HCEC 1CT (cell line): ENCODE data around the gene DLGAP1.

ENCODE experiments used
- DNase-seq: peaks from one replicate; pipeline ENCODE4 v3.0.0-alpha.2; 2017

The DLGAP1 gene

DNA sequence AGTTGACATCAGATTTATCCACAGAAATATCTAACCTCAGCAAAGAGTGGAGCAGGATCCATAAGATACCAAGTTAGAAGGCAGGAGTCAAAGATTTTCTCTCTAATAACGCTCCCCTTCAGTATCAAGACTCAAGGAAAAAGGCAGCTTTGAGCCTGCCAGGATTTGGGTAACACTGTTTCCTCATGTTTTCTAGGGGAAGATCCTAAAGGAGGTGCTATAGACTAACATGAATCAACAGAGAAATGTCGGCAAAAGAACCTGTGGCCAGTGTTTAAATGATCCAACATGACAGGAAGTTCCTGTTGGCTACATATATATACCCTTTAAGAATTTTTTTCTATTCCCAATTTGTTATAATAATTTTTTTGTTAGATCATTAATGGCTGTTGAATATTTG, 602.8 kb downstream of the DLGAP1 start:
- DNase-seq: no peak

DNA sequence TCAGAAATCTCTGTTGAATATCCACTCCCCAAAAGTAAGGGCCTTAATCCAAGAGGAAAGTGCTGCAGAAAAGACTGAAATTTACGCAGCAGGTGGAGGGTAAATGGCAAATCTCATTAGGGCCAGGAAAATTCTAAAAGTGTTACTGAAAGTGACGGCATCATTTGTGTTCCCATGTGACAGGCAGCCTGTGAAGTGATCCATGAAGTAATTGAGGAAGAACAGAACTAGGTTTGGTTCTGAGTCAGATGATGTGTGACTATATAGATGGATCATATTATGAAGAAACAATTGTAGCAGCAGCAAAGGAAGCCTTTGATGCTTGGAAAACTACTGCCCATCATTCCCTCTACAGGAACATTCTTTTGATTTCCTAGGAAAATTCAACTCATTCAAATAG, 603.9 kb downstream of the DLGAP1 start:
- DNase-seq: no peak

DNA sequence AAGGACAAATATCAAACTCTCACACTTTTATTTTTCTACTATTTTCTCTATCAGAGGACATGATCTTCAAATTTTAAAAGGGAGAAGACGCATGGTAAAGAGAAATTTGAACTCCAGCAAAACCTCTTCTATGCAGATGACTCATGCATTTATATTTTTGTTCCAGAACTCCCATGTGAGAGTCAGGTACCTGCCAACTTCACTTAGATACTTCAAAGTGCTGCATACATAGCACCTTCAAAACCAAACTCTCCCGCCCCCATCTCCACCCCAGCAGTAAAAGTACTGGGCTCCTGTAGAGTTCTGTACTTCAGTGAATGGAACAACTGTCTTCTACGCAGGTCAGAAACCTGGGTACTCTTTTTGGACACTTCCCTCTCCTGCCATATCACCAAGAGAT, 606.8 kb downstream of the DLGAP1 start:
- no peak for DNase-seq

DNA sequence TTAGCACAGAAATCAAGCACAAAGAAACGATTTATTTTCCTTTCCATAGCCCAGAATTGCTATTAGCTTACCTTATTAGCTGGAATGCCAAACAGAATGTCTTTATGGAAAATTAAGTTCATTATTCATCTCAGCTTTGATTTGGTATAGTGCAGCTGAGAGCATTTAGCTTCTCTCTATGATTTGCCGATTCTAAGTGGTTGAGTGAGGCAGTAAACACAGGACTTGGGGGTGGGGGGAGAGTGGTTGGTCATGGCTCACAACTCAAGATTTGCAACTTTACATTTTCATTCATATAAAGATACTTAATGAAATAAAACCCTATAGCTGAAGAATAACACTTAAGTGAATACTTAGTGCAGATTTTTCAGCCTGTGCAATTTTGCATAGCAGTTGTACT, 609.9 kb downstream of the DLGAP1 start:
- no peak for DNase-seq

DNA sequence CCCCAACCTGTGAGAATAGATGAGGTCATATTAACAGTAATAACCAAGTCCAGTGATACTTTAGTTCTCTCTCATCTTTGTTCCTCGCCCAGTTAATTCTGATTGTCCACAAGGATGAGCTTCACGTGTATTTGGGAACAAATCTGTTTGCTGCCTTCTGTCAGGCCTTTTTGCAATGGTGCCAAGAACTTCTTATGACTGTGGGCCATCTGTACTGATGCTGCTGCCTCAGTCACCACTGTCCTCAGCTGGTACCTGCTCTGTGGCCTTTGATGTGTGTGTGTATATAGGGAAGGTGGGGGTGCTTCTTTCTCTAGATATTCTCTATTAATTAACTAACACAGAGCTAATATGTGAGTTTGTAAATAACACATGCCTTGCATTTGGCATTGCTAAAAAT, 612.3 kb downstream of the DLGAP1 start:
- DNase-seq: no peak

DNA sequence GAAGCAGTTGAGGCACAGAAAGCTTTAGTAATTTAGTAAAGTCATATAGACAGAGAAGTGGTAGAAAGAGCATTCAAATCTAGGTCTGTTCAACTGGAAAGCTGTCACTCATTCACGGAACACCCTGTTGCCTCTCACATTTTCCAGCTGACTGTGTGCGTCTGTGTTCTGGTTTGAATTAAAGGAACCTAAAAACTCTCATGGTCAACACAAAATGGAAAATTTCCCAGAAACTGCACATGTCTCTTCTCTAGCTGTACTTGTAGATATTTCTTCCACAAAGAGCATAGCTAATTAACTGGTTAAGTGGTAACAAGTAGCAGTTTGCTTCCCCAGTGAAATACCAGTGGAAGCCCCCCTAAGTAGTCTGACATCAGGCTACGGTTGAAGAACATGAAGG, 614.3 kb downstream of the DLGAP1 start:
- DNase-seq: no peak

DNA sequence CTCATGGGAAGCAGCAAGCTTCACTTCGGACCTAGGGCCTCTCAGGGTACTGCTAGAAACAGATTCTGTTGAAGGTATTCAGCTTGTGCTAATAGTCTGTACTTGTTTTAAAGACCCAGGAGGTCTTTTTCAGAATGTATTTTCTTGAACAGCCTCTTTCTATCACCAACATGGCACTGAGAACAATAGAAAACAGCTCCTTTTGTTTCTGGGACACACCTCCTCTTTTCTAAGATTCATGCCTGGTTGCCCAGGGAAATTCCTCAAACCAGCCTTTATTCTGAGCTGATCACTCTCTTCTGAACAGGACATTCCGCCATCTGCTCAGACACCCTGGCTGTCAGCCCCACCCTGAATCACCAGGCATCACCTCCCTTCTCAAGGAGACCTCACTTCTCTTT, 615.5 kb downstream of the DLGAP1 start:
- no peak for DNase-seq

DNA sequence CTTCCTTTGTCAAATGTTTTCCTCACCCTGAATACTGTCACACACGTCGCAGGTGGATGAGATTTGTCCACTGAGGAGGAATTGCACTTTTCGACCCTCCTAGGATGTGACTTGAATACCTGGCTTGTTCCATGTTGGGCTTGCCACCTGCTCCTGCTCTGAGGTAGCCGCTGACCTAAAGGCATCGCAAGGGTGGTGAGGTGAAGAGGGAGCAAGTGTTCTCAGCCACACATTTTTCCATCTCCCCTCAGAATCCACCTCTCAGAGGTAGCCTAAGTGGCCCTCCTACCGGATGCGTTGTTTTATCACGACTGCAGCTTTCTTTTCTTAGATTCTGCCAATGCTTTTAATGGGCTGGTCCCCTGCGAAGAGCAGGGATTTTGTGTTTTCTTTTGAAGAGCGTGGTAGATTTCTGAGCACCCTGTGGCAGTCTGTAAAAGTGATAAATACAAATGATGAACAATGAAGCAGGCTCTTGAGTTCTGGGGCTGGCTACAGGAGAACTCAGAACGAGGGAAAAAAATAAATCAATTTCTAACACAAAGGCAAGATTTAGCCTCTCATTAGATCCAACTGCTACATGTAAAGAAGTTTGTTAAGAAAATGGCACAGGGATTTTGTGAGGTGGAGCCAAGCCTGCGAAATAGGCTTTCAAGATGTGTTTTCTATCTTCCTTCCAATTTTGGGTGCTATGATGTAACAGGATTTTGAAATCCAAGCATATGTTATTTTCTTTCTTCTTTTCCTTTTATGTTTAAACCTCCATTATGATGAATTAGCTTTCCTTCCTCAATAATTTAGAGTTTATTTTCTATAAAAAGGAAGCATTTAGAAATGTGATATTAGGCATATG, 618.4 kb downstream of the DLGAP1 start:
- no peak for DNase-seq

DNA sequence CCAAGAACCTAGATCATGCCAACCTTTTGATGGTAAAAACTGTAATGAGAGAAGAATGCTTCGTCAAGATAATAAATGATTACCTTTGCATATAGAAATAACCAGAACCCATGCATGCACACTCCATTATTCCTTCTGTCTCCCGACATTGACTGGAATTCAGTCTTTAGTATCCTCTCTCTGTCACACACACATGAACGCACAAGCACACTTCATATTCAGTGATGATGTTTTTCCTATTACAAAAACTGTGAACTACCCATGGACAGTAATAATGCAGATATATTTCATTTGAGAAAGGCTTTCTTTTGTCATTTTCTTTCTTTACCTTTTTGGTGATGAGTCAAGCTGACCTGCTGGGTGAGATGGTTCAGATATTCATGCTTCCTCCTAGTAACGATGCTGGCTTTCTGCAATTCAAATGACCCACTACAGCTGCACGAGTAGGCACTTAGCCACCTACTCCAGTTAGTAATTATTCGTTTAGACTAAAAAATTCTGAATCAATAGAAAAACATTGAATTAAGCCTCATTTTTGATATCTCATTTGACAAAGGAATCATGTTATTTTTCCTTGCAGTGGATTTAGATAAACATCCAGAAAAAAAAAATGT, 623.0 kb downstream of the DLGAP1 start:
- no peak for DNase-seq

DNA sequence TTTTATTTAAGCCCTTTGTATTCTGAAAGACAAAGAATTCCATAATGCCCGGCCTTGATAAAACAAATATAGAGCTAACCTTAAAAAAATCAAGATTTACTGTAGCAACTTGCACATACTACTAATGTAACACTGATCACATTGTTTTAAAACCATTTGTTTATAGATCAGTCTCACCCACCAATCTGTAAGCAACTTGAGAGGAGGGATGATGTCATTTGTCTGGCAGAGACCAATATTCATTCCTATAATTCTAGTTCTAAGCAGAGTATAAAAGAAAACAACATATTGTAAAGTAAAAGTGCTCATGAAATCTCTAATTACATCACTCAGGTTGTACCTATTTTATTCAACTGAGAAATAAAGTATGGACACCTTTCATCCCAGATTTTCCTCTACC, 624.5 kb downstream of the DLGAP1 start:
- no peak for DNase-seq

DNA sequence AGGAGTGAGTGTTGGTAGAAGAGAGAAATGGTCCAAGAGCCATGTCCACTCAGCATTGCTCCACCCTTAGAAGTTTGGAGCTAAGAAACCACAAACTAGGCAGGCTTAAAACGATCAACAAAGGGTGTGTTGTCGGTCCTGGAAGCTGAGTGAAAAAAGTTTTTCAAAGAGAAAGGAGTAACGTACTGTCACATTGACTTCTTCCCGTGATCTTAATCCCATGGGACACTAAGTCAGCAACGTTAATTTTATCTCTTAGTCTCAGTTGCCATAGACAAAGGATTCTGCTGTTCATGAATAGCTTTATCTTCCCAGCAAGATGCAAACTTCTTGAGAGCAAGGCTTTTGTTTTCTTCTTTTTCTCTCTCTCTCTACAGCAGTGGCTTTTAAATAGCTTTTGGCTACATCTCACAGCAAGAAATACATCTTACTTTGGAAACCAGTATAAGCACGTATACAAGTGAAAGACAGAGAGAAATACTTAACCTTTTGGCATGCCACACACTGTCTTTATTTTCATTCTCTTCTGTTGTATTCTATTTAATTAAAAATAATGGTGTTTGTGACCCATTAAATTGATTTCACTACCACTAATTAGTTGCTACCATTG, 627.8 kb downstream of the DLGAP1 start:
- DNase-seq: no peak

DNA sequence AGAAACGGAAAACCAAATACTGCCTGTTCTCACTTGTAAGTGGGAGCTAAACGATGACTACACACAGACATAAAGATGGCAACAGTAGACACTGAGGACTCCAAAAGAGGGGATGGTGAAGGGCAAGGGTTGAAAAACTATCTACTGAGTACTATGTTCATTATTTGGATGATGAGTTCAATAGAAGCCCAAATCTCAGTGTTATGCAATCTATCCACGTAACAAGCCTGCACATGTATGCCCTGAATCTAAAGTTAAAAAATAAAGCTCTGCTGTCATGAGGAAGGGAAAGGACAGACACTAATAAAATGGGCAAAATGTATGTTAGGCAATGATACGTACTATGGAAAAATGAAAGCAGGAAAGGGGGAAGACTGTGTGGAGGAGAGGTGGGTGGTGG, 629.1 kb downstream of the DLGAP1 start:
- DNase-seq: no peak

DNA sequence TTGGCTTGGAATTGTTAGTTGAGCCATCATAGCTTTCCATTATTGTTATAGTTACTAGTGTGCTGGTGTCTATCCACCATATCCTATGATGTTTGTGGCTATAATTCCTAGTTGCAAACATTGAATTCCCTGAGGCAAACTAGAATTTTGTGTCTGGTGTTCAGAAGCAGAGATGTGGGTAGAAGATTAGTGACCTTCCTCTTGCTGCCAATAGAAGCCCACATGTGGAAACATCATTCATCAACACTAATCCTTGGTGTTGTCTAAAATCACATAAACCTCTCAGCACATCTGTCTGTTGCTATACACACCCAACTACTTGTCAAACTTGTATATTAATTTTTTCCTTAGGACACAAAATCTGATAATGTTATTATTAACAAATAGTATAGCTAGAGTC, 631.0 kb downstream of the DLGAP1 start:
- DNase-seq: no peak

DNA sequence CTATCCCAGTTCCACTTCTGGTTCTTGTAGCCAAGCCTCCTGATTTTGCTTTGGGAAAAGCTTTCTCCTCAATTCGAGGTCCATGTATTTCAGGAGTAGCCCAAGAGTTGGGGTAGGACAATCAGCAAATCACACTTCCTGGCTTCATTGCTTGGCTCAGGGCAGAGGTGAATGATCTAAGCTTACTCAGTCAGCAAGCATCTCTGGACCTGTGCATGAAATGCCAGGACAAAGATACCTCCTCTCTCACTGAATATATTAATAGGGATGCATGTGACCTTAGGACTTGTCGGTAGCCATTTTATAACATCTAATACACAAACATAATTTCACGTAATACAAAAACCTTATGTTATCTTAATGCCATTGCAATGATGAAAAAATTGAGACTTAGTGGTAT, 632.0 kb downstream of the DLGAP1 start:
- DNase-seq: no peak

DNA sequence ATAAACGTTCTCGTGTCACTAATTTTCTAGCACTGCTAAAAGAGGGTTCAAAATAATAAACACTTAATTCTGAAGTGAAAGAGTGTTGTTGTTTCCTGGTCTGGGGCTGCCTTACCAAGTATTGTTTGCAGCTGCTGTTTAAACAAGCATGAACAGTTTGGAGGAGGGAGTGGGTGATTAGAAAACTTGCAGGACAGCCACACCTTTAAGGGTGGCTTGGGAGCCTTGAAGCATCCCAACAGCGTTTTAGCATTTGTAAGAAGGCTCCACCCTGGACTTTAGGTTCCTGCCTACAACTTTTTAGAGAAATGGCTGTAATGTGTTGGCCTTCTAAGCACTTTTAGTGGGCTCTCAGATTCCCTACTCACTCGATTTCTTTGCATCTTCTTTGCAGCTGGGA, 633.6 kb downstream of the DLGAP1 start:
- no peak for DNase-seq

DNA sequence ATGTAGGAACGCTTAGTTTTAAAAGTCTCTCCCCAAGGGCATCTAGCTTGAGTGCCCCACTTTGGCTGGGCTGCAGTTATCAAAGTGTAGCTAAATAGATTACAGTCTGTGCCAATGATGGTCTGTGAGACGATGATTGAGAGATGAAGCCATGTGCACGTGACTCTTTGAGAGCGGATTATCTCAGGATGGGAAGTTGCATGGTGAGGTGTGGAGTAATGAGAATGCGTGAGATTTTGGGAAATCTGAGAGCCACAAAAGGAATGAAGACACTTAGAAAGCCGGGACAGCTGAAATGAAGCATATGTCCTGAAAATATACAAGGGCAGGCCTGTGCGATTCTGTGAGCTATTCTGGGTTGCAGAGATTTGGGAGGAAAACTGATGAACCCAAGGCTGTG, 635.1 kb downstream of the DLGAP1 start:
- no peak for DNase-seq

DNA sequence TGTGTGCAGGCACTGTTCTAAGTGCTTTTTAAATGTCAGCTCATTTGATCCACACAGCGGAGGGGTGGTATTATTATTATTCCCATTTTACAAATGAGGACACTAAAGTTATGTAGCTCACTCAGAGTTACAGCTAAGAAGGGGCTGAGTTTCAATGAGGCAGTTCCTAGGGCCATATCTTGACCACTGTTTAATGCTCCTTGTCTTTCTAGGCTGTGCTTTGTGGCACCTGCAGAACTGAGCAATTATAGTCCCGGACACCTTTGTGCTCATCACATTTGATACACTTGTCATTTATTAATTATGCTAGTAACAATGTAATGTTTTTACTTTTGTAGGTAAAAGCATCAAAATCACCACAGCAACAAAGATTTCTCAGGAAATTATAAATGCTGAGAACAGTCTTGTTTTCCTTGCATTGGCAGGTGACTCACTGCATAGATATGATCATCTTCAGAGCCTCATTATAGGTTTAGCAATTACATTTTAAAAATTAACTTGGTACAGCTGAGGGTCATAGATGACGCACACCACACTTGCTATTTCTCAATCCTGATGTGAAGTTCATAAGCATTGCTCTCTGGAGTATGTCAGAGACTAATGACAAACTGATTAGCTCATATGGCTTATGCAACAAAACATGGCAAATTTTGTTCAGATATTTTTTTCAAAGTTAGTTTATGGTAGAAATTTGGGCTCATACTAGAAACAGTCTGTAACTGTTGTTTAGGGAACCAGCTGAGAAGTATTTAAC, 638.3 kb downstream of the DLGAP1 start:
- DNase-seq: peak; percentile 98

DNA sequence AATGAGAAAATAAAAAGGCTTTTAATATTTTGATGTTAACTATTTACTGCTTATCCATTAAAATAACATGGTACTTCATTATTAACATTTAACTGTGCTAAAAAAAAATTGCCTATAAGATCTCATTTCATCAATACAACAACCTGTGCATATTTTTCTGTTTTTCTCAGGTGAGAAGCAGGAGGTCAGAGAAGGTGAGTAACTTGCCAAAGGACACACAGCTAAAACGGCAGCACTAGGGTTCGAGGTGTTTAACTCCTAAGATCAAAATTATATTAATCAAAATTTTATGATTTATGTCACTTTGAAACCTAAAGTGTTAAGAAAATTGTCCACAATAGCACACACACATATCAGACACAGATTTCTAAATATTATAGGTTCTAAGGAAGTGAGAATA, 639.1 kb downstream of the DLGAP1 start:
- DNase-seq: no peak

DNA sequence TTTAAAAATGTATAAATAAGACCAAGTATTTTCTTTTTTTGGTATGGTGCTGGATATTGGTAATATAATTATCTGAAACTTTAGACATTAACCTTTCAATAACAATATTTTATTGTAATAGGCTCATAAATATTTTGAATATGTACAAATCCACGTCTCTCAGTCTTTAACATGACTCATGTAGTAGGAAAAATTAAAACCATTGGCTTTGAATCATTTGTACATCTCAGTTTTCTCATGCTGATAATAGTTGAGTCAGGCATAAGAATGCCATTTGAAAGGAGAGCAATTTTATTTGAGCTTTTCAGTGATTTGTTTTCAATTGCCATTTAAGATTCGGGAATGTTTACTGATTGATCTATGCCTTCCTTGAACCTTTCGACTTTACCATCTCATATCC, 640.3 kb downstream of the DLGAP1 start:
- DNase-seq: peak; percentile 86

DNA sequence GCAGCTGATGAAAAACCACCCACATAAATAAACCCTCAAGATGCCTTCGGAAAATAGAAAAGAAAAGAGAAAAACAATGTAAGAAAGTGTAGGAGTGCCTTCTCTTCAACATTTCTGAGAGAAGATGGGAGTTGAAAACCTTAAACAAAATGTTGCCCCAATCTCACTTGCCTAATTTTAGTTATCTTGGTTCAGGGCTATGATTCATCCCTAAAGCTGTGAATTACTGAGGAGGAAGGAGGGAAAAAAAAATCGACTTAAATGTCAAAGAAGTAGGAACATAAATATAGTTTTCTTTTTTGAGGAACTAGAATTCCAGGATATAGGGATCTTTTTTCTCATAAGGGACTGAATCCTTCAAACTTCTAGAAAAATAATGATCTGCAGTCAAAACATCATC, 644.8 kb downstream of the DLGAP1 start:
- DNase-seq: no peak

DNA sequence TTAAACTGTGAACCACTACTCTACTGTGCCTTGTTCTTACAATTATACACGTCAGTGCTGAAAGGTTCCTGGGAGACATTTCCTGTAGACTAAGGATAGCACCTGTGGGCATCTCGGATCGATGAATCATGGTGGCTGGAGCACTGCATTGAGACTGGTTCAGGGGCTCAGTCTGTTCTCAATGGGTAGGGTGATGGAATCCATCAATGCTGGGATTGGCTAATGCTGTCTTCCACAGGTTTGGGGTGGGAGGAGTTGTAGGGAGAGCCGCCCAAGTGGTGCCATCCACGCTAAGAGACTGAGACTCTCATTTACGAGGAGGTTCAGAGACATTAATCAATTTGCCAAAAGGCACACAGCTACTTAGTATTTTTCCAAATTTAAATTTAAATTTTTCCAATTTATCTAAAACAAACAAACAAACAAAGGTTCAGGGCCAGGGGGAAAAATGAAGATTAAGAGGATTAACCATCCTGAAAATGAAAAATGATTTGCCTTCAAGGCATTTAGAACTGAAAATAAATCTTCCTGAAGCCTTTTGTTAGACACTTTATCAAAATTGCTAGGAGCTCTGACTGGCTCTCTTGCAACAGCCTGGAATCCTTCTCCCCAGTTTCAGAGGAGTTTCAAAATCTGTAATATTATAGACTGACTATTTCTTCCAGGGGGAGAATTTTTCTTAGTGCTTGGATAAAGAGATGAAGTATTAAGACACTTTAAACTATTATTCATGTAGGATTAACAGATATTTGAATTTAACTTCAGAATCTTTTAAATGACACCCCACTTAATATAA, 645.9 kb downstream of the DLGAP1 start:
- no peak for DNase-seq

DNA sequence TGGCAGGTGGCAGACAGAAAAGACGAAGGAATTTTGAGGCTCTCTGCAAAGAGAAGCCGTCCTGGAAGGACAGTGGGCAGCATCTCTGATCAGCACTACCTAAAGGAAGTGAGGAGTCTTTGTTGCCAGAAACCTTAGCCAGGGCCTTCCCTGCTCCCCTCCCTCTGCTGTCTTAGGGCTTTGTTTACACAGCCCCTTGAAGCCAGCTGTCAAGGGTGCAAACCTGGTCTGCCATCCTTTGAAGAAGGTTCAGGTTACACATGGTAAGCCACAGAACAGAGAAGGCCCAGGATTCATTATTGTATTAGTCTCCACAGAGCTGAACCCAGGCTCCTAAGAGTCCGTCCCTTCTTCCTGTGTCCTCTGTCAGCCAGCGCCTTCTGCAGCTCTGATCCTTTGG, 648.5 kb downstream of the DLGAP1 start:
- no peak for DNase-seq

DNA sequence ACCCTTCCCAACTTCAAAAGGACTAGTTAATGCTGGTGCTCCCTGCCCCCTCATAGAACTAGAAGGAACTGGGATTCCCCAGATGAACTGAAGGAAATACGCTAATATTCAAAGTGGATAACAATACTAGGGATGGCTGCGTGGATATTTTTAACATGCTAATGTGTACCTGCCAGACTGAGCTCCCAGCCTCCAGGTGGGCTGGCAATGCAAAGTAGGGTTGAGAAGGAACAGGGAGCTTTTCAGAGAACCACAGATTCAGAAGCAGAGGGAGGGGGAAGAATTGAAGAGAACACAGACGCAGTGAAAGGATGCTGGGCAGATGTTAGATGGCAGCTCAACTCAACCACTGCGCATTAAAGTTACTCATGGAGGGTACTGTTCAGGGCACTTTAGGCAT, 650.8 kb downstream of the DLGAP1 start:
- no peak for DNase-seq
